ENCODE data around the gene LYST.
"Not testable (repeated sequence)": the region's sequence is repeated elsewhere in the genome, so short reads cannot be mapped to it uniquely, and the experiment has no call there.

LYST gene

DNA sequence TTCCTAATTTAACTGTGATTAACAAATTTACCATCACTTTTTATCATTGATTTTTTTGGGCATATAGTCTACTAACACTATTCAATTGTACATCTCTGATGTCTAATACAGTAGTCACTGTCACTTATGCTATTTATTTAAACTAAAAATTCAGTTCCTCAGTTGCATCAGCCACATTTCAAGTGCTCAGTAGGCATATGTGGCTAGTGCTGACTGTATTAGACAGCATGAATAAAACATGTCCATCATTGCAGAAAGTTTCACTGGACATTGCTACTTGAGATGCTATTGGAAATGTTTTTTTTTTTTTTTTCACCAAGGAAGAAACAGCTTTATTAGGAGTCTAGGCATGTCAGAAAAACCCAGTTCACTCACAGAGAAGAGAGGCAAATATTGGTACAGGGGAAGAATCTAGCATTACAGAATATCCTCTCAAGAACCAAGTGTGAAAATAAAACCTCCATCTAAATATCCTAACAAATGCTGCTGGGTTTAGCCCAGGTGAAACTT is 109.1 kb downstream of the LYST start:
- no peak for DNase-seq (ENCODE audit: low read depth)

DNA sequence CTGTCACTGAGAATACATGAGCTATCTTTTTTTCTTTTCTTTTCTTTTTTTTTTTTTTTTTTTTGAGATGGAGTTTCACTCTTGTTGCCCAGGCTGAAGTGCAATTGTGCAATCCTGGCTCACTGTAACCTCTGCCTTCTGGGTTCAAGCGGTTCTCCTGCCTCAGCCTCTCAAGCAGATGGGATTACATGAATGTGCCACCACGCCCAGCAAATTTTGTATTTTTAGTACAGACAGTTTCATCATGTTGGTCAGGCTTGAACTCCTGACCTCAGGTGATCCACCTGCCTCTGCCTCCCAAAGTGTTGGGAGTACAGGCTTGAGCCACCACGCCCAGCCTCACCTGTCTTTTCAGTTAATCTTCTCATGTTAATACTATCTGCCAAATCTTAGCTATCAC is 112.5 kb downstream of the LYST start:
- not testable (repeated sequence) for DNase-seq (ENCODE audit: low read depth)

DNA sequence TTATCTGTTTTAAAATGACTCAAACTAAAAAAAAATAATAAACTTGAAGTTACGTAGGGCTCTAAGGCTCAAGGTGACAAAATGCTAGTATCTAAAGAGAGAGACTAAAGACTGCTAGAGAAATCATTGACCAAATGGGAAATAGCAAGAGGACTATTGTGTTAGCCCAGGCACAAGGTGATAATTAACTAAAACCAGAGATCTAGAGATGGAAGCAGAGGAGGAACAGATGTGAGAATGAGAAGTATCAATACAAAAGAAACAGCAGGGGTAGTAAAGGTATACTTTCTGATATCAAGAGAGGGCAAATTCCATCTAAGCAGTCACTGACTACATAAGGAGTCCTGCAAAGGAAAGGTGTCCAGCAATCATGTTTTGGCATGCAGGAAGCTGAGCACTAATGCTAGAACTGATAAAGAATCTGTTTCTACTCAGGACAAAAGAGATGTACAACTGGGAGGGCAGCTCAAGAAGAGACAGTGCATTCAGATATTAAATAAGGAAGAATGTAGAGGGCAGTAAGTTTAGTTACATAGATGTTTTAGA is 116.9 kb downstream of the LYST start:
- no peak for DNase-seq (ENCODE audit: low read depth)

DNA sequence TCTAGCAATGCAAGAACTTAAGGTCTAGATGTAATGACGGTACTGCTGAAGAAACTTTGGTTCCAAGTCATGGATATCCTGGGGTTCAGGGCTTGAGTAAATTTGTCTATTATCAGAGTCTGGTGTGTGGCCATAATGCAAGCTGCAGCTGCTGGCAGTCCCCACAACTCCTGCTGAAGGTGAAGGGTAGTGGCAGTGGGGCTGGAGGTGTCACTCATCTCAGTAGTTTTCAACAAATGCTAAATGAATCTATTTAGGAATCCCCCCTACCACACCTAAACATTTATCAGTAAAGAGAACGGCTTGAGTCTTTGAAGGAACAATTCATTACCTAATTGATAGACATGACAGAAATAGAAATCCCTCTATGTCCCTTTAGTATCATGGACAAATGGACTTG is 118.0 kb downstream of the LYST start:
- DNase-seq (ENCODE audit: low read depth): no peak

DNA sequence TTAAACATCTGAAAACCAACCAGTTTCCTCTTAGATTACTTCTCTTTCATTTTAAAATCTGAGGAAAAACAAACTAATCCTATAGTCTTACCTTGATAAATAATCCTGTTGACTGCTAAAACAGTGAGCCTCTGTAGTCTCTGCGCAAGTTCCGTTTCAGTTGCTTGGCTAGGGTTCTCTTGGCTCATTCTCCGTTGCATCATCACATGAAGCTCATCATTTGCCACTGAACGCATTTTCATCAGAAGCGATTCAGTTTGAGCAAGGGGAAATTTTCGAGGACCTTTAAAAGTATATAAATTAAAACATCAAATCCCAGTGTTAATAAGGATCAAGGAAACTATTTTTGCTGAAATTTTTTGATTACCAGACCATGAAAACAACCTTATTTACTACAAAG is 120.5 kb downstream of the LYST start:
- no peak for DNase-seq (ENCODE audit: low read depth)

DNA sequence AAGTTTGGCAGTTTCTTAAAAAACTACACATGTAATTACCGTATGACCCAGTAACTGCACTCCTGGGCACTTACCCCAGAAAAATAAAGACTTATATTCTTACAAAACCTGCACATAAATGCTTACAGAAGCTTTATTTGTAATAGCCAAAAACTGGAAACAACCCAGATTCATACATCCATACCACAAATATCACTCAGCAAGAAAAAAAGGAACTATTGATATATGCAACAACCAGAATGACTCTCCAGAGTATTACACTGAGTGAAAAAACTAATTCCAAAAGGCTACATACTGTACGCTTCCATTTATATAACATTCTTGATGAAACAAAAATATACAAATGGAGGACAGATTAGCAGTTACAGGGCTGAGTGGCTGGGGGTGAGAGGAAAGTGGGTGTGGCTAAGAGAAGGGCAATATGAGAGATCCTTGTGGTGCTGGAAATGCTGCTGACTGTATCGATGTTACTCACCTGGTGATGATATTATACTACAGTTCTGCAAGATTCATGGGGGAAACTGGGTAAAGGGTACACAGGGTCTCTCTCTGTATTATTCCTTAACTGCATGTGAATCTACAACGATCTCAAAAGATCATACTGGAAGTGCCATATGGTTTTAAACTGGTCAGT is 121.1 kb downstream of the LYST start:
- peak; percentile 11 for DNase-seq (ENCODE audit: low read depth)

DNA sequence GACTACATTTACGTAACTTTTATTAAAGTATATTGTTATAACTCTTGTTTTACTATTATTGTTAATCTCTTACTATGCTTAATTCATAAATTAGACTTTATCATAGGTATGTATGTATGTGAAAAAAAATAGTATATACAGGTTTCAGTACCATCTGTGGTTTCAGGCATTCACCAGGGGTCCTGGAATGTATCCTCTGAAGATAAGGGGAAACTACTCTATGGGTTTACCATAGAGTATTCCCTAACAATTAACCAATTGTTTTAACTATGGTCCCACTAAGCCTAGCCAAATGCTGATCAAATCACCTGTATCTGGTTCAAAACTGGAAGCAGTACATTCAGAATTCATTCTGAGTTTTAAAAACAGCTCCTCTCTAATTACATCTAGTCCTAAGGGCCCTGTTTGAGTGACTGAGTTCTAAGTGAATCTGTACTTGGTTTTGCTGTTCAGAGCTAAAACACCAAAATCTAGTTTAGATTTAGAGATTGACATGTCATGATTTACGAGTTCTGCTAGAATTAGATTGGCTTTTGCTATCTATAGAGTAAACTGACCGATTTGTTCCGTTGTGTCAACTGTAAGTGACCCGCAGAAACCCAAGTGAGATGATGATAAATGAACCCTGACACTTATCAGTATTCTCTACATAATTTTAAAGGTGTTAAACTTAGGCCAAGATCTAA is 123.6 kb downstream of the LYST start:
- DNase-seq (ENCODE audit: low read depth): no peak

DNA sequence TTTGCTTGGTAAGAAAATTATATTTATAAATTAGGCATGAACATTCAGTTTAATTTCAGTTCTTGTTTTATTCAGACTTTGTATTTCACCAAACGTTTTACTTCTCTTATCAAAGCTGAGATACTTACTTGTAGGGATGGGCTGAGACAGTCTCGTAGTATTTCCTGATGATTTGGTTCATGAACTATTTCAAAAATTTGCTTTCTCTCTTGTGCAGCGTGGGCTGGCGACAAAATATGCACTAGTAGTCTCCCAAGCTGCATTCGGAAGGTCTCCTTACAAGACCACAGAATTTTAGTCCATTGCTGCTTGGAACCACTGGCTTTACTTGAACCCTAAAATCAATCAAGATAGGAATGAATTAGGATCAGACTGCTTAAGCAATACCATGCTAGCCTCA is 125.4 kb downstream of the LYST start:
- peak; percentile 93 for DNase-seq (ENCODE audit: low read depth)

DNA sequence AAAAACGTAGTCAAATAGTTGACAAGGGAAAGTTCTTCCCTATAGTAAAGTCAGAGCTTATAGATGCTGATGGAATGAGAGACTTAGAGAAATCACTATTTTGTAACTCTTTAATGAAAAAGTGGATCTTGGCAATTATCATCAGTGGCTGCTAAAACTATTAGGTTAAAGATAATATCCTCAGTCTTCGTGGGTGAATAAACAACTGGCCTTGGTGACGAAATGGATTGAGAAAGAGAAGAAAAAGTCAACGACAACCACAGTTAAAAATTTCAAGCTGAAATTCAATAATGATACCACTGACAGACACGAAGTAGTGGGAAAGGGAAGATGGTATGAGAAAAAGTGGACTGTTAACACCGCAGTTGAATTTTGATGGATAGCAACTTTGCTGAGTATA is 127.1 kb downstream of the LYST start:
- DNase-seq (ENCODE audit: low read depth): no peak

DNA sequence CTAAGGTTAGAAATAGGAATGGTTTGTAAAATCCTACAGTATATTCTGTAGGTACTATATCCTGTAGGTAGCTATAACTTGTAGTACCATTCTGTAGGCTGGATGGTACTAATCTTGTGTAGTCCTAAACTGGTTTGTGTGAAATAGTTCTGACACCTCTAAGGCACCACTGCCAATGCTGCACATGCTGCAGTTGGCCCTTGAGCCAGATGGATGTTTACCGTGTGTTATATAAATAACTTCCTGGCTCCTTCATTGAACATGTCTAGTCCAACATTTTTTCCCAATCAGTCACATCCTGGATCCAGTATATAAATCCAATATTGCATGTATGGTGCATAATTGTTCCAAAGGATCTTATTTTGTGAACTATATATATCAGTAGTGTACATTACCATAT is 127.6 kb downstream of the LYST start:
- peak; percentile 82 for DNase-seq (ENCODE audit: low read depth)

DNA sequence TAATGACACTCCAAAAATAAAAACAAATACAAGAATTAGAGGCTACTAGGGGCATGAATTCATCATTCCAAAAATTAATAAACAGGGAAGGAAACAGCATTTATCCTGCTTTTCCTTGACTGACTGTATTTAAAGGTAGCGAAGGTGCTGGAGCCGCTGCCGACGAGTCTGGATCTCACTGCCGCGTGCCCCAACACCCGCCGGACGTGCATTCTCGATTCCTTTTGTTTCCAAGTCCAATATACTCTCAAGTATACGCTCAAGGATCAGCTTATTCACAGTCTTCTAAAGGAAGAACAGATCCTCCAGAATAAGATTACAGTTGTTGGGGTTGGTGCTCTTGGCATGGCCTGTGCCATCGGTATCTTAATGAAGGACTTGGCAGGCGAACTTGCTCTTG is 129.0 kb downstream of the LYST start:
- DNase-seq (ENCODE audit: low read depth): no peak

DNA sequence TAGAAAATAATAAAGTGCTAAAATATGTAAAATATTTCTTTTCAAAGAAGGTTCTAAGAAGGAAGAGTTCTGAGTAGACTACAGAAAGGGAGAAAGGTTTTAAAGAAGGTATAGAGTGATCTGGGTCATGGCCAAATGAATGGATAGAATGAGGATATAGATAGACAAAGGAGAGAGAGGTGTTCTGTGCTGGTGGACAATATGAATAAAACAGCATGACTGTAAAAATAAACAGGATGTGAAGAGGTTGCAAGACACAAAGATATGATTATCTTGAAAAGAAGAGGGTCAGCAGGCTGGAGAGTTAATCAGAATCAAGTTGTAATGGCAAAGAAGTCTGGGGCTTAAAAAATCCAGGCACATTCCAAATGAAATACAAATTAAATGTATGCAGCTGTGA is 130.4 kb downstream of the LYST start:
- DNase-seq (ENCODE audit: low read depth): no peak

DNA sequence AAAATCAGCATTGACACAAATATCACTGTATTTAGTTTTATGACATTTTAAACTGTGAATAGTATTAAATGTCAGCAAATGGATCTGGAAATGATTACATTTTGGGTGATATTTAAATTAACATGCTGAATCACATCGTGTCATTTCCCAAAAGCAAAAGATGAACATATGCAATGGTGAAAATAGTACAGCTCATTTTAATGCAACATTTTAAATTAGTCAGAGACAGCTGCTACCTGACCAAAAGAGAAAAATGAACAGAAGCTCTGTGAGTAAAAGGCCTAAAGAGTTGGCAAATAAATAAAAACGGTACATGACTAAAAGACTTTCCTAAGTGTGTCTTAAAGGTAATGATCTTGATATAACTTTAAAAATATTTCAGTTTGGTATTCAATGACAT is 131.1 kb downstream of the LYST start:
- no peak for DNase-seq (ENCODE audit: low read depth)

DNA sequence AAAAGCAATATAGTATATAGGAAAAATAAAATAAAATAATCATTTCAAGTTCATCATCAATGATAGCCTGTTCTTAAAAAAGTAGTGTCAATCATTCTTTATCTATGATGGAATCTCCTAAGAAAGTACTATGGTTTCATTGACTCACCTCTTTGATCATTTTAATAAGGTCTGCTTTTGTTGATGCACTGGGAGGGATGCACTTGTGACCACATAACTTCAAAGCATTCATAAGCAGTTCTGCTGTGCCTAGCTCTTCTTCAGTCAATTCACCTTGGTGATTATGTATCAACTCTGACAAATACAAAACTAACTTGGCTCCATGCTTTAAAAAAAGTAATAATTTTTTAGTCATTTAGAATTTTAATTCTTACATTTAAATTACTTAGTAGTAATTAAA is 132.4 kb downstream of the LYST start:
- DNase-seq (ENCODE audit: low read depth): no peak

DNA sequence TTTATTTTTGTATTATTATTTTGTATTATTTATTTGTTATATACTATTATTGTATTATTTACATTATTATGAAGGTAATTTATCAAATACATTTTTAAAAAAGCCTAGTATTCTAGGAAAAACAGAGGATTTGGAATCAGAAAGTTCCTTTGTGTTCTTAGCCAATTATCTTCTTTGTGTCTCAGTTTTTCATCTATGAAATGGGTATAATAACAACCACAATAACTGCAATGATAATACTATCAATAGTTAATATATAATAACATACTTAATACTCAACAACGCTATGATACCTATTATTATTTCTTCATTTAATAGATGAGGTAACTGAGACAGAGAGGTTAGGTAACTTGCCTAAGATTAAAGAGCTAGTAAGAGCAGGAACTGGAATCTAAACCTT is 136.7 kb downstream of the LYST start:
- DNase-seq (ENCODE audit: low read depth): no peak

DNA sequence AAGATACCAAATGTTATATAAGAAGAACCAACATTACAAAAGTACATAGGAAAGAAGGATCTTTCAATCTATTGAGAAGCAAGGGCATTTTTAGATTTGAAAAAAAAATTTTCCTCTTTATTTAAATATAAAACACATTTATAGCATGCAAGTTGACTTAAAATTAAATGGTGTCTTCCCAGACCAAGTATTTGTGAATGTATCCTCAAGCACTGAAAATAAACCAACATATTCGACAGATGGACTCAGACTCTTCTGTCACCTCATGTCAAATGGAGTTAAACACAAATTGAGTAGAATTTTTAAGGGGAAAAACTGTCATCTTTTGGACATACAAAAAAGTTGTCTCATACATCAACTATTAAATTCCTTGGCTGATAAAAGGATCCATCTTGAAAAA is 140.1 kb downstream of the LYST start:
- DNase-seq (ENCODE audit: low read depth): no peak

DNA sequence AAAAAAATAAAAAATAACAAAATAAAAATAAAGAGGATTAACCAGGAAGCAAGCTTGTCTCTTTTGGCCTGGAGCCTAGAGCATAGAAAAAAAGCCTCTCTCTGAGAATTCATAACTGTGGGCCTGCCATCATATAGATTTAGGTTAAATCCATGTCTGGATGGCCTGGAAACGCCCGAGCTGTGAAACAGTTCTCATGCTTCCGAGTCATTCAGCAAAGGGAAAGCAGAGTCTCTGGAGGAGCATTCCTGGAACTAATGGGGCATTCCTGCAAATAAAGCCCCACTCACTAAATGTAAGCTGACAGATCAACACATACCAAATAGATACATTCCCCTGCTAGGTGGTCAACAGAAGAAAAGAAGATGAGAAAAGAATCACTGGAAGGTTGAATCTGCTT is 141.3 kb downstream of the LYST start:
- peak; percentile 74 for DNase-seq (ENCODE audit: low read depth)

DNA sequence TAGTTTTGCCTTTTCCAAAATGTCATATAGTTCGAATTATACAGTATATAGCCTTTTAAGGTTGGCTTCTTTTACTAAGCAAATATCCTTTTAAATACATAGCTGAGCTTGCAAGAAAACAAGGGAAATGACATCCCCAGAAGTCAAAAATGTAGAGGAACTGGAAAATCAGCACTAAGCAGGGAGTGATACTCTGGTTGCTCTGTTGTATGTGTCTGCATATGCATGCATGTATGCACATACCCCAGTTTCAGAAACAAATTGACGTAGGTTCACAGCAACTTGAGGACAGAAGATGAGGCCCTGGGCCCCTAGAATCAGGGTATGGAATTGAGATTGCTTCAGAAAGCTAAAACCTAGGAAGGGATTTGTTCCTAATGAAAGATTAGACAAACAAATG is 142.0 kb downstream of the LYST start:
- no peak for DNase-seq (ENCODE audit: low read depth)

DNA sequence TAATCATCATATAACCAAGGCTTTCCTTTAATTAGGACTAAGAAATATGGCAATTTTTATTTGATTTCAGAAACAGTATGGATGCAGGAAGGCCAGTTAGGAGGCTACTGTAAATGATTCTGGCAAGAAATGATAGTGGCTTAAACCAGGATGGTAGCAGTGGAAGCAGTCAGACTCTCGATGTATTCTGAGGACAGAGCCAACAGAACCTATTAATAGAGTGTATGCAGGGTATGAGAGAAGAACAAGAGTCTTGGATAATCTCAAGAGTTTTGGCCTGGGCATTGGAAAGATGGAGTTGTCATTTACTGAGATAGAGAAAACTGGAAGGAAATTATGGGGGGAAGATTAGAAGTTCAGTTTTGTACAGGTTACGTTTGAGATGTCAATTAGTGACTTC is 143.8 kb downstream of the LYST start:
- DNase-seq (ENCODE audit: low read depth): no peak

DNA sequence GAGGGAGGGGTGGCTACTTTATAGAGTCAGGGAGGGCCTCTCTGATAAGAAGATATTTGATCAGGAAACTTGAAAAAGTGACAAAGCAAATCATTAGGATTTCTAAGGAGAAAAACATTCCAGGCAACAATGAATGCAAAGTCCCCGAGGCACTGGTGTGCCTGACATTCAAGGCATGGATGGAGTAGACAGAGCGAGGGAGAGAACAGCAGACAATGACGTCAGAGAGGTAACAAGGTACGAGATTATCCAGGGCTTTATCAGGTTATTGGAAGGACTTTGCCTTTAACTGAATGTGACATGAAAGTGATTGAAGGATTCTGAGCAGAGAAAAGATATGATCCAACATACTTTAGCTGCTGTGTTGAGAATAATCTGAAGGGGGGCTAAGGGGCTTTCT is 144.7 kb downstream of the LYST start:
- DNase-seq (ENCODE audit: low read depth): no peak

DNA sequence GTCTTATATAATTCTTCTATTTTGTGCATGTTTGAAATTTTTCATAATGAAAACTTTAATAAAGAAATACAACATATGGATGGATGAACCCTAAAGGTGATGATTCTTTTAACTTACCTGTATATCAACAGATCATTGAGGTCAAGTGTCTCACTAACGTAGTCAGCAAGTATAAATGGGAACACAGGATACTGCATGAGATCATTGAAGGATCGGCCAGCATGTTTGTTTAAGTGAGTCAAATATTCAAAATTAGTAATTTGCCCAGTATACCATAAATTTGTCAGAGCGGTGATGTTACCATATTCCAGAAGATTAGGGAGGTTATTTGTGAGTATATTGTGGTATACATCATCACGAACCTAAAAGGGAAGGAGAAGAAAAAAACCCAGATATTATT is 146.2 kb downstream of the LYST start:
- peak; percentile 42 for DNase-seq (ENCODE audit: low read depth)

DNA sequence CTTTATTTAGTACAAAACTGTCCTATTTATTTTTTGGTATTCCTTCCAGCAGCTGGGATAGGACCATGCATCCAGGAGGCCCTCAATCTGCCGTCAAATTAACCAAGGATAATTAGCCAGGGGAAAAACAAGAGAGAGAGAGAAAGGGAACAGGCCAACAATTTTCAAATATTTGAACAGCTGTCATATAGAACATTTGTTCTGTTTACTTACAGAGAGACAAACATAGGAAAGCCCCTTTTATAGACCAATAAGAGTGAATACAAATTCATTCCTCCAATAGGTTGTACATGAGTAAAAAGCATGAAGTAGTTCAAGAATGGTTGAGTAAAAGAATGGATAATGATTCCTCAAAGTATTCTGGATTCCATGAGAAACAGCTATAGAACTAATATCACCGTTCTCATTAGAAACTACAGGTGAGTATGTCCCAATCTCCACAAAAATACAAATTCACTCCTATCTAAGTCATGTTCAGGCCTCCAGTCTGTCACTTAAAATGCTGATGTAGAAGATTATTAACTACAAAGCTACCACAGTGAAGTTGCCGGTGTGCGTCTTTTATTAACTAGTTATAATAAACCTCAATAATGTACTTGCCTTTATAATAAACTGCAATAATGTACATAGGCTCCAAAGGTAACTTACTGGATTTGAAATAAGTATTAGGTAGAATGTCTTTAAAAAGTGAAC is 152.4 kb downstream of the LYST start:
- DNase-seq (ENCODE audit: low read depth): no peak

DNA sequence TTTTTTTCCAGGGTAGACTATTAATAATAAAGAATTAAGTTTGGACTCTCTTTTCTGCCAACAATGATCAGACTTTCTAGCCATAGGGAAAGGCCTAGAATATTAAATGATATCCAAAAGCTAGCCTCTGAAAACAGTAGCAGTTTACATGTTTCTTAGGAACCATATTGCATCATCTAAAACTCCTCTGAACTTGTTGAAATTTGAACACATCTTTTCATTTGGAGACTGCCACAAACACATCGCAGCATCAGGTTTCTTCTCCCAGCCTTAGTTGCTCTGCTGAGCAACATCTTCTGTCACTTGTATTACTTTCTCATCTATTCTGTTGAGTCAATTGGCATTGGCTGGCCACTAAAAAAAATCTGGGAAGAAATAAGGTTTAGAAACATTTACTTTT is 153.9 kb downstream of the LYST start:
- DNase-seq (ENCODE audit: low read depth): no peak

Data from EH (cell line).